Skeletal muscle cell (primary cell): ENCODE measurements around the gene SYT12.
A peak's percentile ranks its signal among the peaks of the same experiment; 100 is the strongest.

Source experiments
- DNase-seq: peaks from one replicate; pipeline ENCODE4 v3.0.0-alpha.2; 2010; ENCODE audit warnings: low read depth
- H3K4me3 ChIP-seq: 2 replicates; pipeline ENCODE4 v1.5.1; 2011; ENCODE audit warnings: low read depth, mild to moderate bottlenecking, control low read depth, low read length, moderate library complexity

SYT12 gene

GRCh38 chr11:67025750-67026149, 2.8 kb downstream of the SYT12 start:
- DNase-seq = no peak
- no peak overlapping the region for H3K4me3 ChIP-seq

GRCh38 chr11:67026941-67027340, 4.0 kb downstream of the SYT12 start:
- DNase-seq = no peak
- H3K4me3 ChIP-seq = no peak overlapping the region

- H3K4me3 ChIP-seq = no peak overlapping the region
- DNase-seq = no peak
Measured at GRCh38 chr11:67027483-67027930, 4.6 kb downstream of the SYT12 start.

- H3K4me3 ChIP-seq = no peak overlapping the region
- no peak for DNase-seq
Measured at GRCh38 chr11:67027943-67028542, 5.1 kb downstream of the SYT12 start.

- DNase-seq = no peak
- H3K4me3 ChIP-seq = no peak overlapping the region
Measured at GRCh38 chr11:67029146-67029545, 6.2 kb downstream of the SYT12 start.

GRCh38 chr11:67030976-67031375, 8.0 kb downstream of the SYT12 start:
- DNase-seq = no peak
- no peak overlapping the region for H3K4me3 ChIP-seq

GRCh38 chr11:67031791-67032561, 9.0 kb downstream of the SYT12 start:
- no peak for DNase-seq
- no peak overlapping the region for H3K4me3 ChIP-seq

GRCh38 chr11:67032830-67033551, 10.1 kb downstream of the SYT12 start:
- DNase-seq = peak; percentile 77

GRCh38 chr11:67033661-67034166, 10.8 kb downstream of the SYT12 start:
- no peak overlapping the region for H3K4me3 ChIP-seq
- peak; percentile 92 for DNase-seq

More at GRCh38 chr11:67032830-67033551, 10.1 kb downstream of the SYT12 start:
- no peak overlapping the region for H3K4me3 ChIP-seq

- no peak overlapping the region for H3K4me3 ChIP-seq
- DNase-seq = no peak
Measured at GRCh38 chr11:67034350-67034749, 11.4 kb downstream of the SYT12 start.

GRCh38 chr11:67040147-67040546, 17.2 kb downstream of the SYT12 start:
- no peak overlapping the region for H3K4me3 ChIP-seq
- no peak for DNase-seq

GRCh38 chr11:67041602-67042001, 18.7 kb downstream of the SYT12 start:
- H3K4me3 ChIP-seq = no peak overlapping the region

GRCh38 chr11:67043572-67044349, 20.8 kb downstream of the SYT12 start:
- no peak for DNase-seq
- no peak overlapping the region for H3K4me3 ChIP-seq

More at GRCh38 chr11:67041602-67042001, 18.7 kb downstream of the SYT12 start:
- DNase-seq = no peak

- no peak for DNase-seq
- no peak overlapping the region for H3K4me3 ChIP-seq
Measured at GRCh38 chr11:67044496-67044895, 21.6 kb downstream of the SYT12 start.

- no peak overlapping the region for H3K4me3 ChIP-seq
- peak; percentile 89 for DNase-seq
Measured at GRCh38 chr11:67045314-67045713, 22.4 kb downstream of the SYT12 start.

GRCh38 chr11:67048515-67049130, 25.7 kb downstream of the SYT12 start:
- DNase-seq = no peak
- H3K4me3 ChIP-seq = no peak overlapping the region

GRCh38 chr11:67050139-67050538, 27.2 kb downstream of the SYT12 start:
- H3K4me3 ChIP-seq = no peak overlapping the region

GRCh38 chr11:67051180-67051893, 28.4 kb downstream of the SYT12 start:
- no peak overlapping the region for H3K4me3 ChIP-seq
- no peak for DNase-seq

More at GRCh38 chr11:67050139-67050538, 27.2 kb downstream of the SYT12 start:
- no peak for DNase-seq
